SU-DHL-6 (cell line): ENCODE data around the gene CLRN2.

Source experiments
- H2AFZ ChIP-seq: fragments of 200-600 bp; sonication (generic); 2 replicates; pipeline ENCODE4 v1.6.1; 2014; ENCODE audit warnings: low read depth, mild to moderate bottlenecking, moderate library complexity, mixed read lengths, antibody characterized with exemption, low read length; ENCODE audit not compliant: severe bottlenecking
- H3F3A ChIP-seq: fragments of 200-600 bp; shearing (Covaris generic); 2 replicates; pipeline ENCODE4 v1.6.0; 2016; ENCODE audit warnings: antibody characterized with exemption, mild to moderate bottlenecking; ENCODE audit not compliant: insufficient read depth
- H3K27ac ChIP-seq: fragments of 200-600 bp; sonication (generic); 2 replicates; pipeline ENCODE4 v1.5.1; 2016; ENCODE audit warnings: low read depth, mild to moderate bottlenecking, low read length, moderate library complexity, mixed read lengths
- H3K27me3 ChIP-seq: fragments of 200-600 bp; sonication (generic), shearing (Covaris generic); 2 replicates; pipeline ENCODE4 v1.6.0; 2014; ENCODE audit warnings: mild to moderate bottlenecking, low read length
- H3K36me3 ChIP-seq: fragments of 200-600 bp; sonication (generic); 2 replicates; pipeline ENCODE4 v1.6.1; 2014; ENCODE audit warnings: mild to moderate bottlenecking, low read length, mixed read lengths
- H3K4me2 ChIP-seq: fragments of 300-600, 200-600 bp; shearing (Covaris generic), sonication (generic); 2 replicates; pipeline ENCODE4 v1.6.0; 2014; ENCODE audit warnings: low read length, low read depth, mild to moderate bottlenecking; ENCODE audit not compliant: poor library complexity, severe bottlenecking
- H3K4me3 ChIP-seq: fragments of 200-600 bp; sonication (generic); 2 replicates; pipeline ENCODE4 v1.5.1; 2014; ENCODE audit warnings: antibody characterized with exemption, low read length, mild to moderate bottlenecking, mixed read lengths; ENCODE audit not compliant: insufficient read depth, poor library complexity, severe bottlenecking
- H3K79me2 ChIP-seq: fragments of 200-600 bp; sonication (generic); 2 replicates; pipeline ENCODE4 v1.6.1; 2014; ENCODE audit warnings: mild to moderate bottlenecking, low read length, moderate library complexity; ENCODE audit not compliant: insufficient read depth
- H3K9ac ChIP-seq: fragments of 200-600 bp; sonication (generic); 2 replicates; pipeline ENCODE4 v1.7.0; 2014; ENCODE audit warnings: mild to moderate bottlenecking, low read length
- H3K9me2 ChIP-seq: fragments of 200-600 bp; sonication (generic); replicated peaks from 2 replicates; pipeline ENCODE4 v1.6.1; 2014; ENCODE audit warnings: low read length; ENCODE audit not compliant: insufficient read depth
- H3K9me3 ChIP-seq: fragments of 200-600 bp; sonication (generic); 2 replicates; pipeline ENCODE4 v1.6.1; 2014; ENCODE audit warnings: low read length, mixed read lengths; ENCODE audit not compliant: insufficient read depth
- H4K20me1 ChIP-seq: fragments of 200-600 bp; sonication (generic); 2 replicates; pipeline ENCODE4 v1.6.1; 2014; ENCODE audit warnings: low read depth, mild to moderate bottlenecking, antibody characterized with exemption, low read length, moderate library complexity, mixed read lengths
- EZH2phosphoT487 ChIP-seq: fragments of 200-600 bp; sonication (generic), shearing (Covaris generic); conservative IDR thresholded peaks from 2 replicates; pipeline ENCODE4 v1.6.1; 2018; ENCODE audit warnings: mild to moderate bottlenecking, antibody characterized with exemption, low read length, moderate library complexity, mixed read lengths
- TF ChIP-seq, protein P1 (sequence below): fragments of 200-600 bp; sonication (generic); IDR thresholded peaks from one replicate; pipeline ENCODE4 v1.5.1; 2017; ENCODE audit warnings: antibody characterized with exemption, mild to moderate bottlenecking, low read length, moderate library complexity; ENCODE audit not compliant: insufficient read depth, poor library complexity, severe bottlenecking

Gene CLRN2

DNA sequence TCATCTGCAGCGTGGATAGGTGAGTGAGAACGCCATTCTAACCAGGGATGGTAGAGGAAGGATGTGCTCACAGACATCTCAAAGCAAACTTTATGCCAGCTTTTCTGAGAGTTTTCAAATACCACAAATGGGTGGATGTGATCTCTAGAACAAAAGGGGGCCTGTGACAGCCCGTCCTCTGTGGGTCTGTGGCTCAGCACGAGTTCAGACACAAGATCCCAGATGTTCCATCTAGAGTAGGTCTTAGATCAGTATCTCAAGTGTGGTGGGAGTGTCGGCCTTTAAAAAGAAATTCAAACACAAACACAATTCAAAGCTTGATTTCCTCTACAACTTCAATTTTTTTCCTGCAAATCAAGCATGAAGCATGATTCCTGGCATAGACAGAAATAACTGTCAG, 25.8 kb upstream of the CLRN2 start:
- H3K27me3 ChIP-seq = no peaks in the 10 kb centered on the region
- no peak for TF ChIP-seq EZH2phosphoT487
- TF ChIP-seq, protein P1, sequence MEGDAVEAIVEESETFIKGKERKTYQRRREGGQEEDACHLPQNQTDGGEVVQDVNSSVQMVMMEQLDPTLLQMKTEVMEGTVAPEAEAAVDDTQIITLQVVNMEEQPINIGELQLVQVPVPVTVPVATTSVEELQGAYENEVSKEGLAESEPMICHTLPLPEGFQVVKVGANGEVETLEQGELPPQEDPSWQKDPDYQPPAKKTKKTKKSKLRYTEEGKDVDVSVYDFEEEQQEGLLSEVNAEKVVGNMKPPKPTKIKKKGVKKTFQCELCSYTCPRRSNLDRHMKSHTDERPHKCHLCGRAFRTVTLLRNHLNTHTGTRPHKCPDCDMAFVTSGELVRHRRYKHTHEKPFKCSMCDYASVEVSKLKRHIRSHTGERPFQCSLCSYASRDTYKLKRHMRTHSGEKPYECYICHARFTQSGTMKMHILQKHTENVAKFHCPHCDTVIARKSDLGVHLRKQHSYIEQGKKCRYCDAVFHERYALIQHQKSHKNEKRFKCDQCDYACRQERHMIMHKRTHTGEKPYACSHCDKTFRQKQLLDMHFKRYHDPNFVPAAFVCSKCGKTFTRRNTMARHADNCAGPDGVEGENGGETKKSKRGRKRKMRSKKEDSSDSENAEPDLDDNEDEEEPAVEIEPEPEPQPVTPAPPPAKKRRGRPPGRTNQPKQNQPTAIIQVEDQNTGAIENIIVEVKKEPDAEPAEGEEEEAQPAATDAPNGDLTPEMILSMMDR = no peak
- H3K36me3 ChIP-seq = 0 out of 2 replicates have a peak, but pooled peaks cover 5% of the 10 kb centered on the region
- H3K9me3 ChIP-seq = no peaks in the 10 kb centered on the region
- no peak overlapping the region for H3K9ac ChIP-seq
- H3K9me2 ChIP-seq = no peaks in the 10 kb centered on the region
- H3K27ac ChIP-seq = no peak overlapping the region
- H3K4me2 ChIP-seq = no peak overlapping the region
- no peak overlapping the region for H2AFZ ChIP-seq
- H4K20me1 ChIP-seq = no peaks in the 10 kb centered on the region
- H3K79me2 ChIP-seq = no peaks in the 10 kb centered on the region
- no peaks in the 10 kb centered on the region for H3F3A ChIP-seq
- H3K4me3 ChIP-seq = no peak overlapping the region

DNA sequence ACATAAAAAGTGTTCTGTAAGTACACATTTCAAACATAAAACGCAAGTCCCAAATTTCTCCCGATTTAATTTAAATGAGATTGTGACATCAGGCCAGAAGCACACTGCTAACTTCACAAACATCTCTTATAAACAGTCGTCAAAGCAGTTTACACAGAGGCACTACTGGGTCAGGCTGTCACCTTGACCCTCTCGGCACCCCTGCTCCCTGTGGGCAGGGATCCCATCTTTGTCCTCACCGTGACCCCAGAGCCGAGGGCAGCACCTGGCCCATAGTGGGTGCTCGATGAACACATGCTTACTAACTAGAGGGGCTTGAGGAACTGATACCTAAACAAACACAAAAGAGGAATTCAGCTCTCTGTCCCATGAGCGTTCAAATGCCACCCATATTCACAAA, 25.2 kb upstream of the CLRN2 start:
- no peaks in the 10 kb centered on the region for H3F3A ChIP-seq
- H3K9ac ChIP-seq = no peak overlapping the region
- no peaks in the 10 kb centered on the region for H3K27me3 ChIP-seq
- no peaks in the 10 kb centered on the region for H4K20me1 ChIP-seq
- no peak overlapping the region for H3K4me3 ChIP-seq
- H2AFZ ChIP-seq = no peak overlapping the region
- no peaks in the 10 kb centered on the region for H3K9me2 ChIP-seq
- H3K79me2 ChIP-seq = no peaks in the 10 kb centered on the region
- no peaks in the 10 kb centered on the region for H3K9me3 ChIP-seq
- no peak overlapping the region for H3K4me2 ChIP-seq
- 0 out of 2 replicates have a peak, but pooled peaks cover 5% of the 10 kb centered on the region for H3K36me3 ChIP-seq
- no peak for TF ChIP-seq EZH2phosphoT487
- TF ChIP-seq, protein P1 = no peak
- no peak overlapping the region for H3K27ac ChIP-seq

DNA sequence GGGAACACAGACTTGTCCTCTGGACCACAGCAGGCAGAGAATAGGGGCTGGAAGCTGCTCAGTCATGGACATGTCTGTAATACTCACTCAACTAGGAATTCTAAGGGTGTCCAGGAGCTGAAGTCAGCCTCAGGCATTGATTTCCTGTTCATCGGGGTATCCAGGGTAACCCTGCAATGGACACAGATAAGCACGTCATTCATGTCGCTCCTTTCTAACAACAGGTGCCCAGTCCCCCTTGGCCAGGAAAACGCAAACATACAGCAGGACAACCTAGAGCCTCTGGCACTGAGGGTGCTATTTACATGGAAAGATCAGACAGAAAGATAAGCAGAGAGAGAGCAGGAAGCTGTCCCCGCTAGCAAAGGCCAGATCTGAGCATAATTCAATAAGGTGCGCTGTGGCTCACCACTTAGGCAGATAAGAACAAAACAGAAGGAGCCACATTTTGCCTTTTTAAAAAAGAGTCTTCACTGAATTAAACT, 24.3 kb upstream of the CLRN2 start:
- H3K4me3 ChIP-seq = no peak overlapping the region
- H3K9ac ChIP-seq = no peak overlapping the region
- H3K9me3 ChIP-seq = no peaks in the 10 kb centered on the region
- no peaks in the 10 kb centered on the region for H3K9me2 ChIP-seq
- H3K27me3 ChIP-seq = no peaks in the 10 kb centered on the region
- no peak overlapping the region for H2AFZ ChIP-seq
- H4K20me1 ChIP-seq = no peaks in the 10 kb centered on the region
- 0 out of 2 replicates have a peak, but pooled peaks cover 5% of the 10 kb centered on the region for H3K36me3 ChIP-seq
- H3K4me2 ChIP-seq = no peak overlapping the region
- no peaks in the 10 kb centered on the region for H3K79me2 ChIP-seq
- H3K27ac ChIP-seq = no peak overlapping the region
- TF ChIP-seq EZH2phosphoT487 = no peak
- TF ChIP-seq, protein P1 = no peak
- H3F3A ChIP-seq = no peaks in the 10 kb centered on the region
